Natural killer cell (primary cell): Measurements from ENCODE around the gene PRSS57. TPM values are rescaled to one million over a fixed set of nuclear protein-coding genes. Genes with fewer than 3 reads are reported as not detected.

Source experiments
- ATAC-seq, 3 donors: fragments of 150-1000 bp in 2 of 3; fragments of 200-7000 bp in 1 of 3; cut with Tn5 transposase; 1 replicate in 1 of 3; 2 replicates in 2 of 3; pipeline ENCODE4 v1.10.0; 2021; ENCODE audit warnings: mild to moderate bottlenecking in 2 of 3, moderate library complexity in 2 of 3
- DNase-seq, 2 donors: peaks; one replicate each; pipeline versions ENCODE4 v3.0.0 to v3.0.0-alpha.2; 2013 to 2021; ENCODE audit warnings: mixed read lengths in 1 of 2
- H3K27ac ChIP-seq: one replicate; pipeline ENCODE4 v1.5.1; 2013; ENCODE audit warnings: mild to moderate bottlenecking, low read length
- H3K27me3 ChIP-seq: one replicate; pipeline ENCODE4 v1.6.1; 2013; ENCODE audit warnings: low read length; ENCODE audit not compliant: control insufficient read depth, insufficient read depth
- H3K36me3 ChIP-seq: one replicate; pipeline ENCODE4 v1.6.1; 2013; ENCODE audit warnings: low read length; ENCODE audit not compliant: control insufficient read depth, insufficient read depth
- H3K4me1 ChIP-seq: one replicate; pipeline ENCODE4 v1.6.1; 2013; ENCODE audit warnings: low read length; ENCODE audit not compliant: control insufficient read depth, insufficient read depth
- H3K4me3 ChIP-seq: one replicate; pipeline ENCODE4 v1.5.1; 2013; ENCODE audit warnings: low read length
- H3K9me3 ChIP-seq: one replicate; pipeline ENCODE4 v1.6.1; 2013; ENCODE audit warnings: low read length; ENCODE audit not compliant: control insufficient read depth, insufficient read depth
- H3K27ac Mint-ChIP-seq, 2 donors: one replicate each; pipeline ENCODE4 v1.8.0; 2022; ENCODE audit warnings: mild to moderate bottlenecking in 2 of 2, mixed read lengths in 2 of 2, moderate library complexity in 1 of 2
- H3K27me3 Mint-ChIP-seq, 2 donors: one replicate each; pipeline ENCODE4 v1.8.0; 2022; ENCODE audit warnings: low read depth in 2 of 2, mixed read lengths in 2 of 2
- H3K36me3 Mint-ChIP-seq: one replicate; pipeline ENCODE4 v1.8.0; 2022; ENCODE audit warnings: mixed read lengths
- H3K4me1 Mint-ChIP-seq, 2 donors: one replicate each; pipeline ENCODE4 v1.8.0; 2022; ENCODE audit warnings: mixed read lengths in 2 of 2
- H3K4me3 Mint-ChIP-seq: one replicate; pipeline ENCODE4 v1.8.0; 2022; ENCODE audit warnings: mild to moderate bottlenecking, moderate library complexity, mixed read lengths
- H3K9me3 Mint-ChIP-seq, 2 donors: one replicate each; pipeline ENCODE4 v1.8.0; 2022; ENCODE audit warnings: mixed read lengths in 2 of 2
- WGBS: methylation state at CpG from one replicate; pipeline ENCODE4 v1.1.7; 2013; ENCODE audit warnings: missing lambda C conversion rate; ENCODE audit not compliant: insufficient coverage; 5-methylcytosine and 5-hydroxymethylcytosine counted together
- intact Hi-C: fragments of 100-400 bp; cut with micrococcal nuclease; formaldehyde crosslinking; loops from one replicate; pipeline ENCODE4 v1.14.2; 2022
- total RNA-seq, 4 donors: library from RNA; stranded (reverse); fragments of 120-200 nt in 1 of 4; gene quantifications; one replicate each; pipeline versions ENCODE4 v1.2.3 to v1.2.4, GENCODE V29; 2013 to 2022
- TF ChIP-seq, protein P1 (sequence below): fragments of 200-600 bp; IDR thresholded peaks from one replicate; pipeline ENCODE4 v1.8.0; 2022; ENCODE audit warnings: antibody characterized with exemption

PRSS57 gene
- total RNA-seq, 3 donors from 2014 or later (not counting 1 experiment from before 2014, with no cell fraction given) = 1.5 to 11.7 (median 4.5) TPM

DNA sequence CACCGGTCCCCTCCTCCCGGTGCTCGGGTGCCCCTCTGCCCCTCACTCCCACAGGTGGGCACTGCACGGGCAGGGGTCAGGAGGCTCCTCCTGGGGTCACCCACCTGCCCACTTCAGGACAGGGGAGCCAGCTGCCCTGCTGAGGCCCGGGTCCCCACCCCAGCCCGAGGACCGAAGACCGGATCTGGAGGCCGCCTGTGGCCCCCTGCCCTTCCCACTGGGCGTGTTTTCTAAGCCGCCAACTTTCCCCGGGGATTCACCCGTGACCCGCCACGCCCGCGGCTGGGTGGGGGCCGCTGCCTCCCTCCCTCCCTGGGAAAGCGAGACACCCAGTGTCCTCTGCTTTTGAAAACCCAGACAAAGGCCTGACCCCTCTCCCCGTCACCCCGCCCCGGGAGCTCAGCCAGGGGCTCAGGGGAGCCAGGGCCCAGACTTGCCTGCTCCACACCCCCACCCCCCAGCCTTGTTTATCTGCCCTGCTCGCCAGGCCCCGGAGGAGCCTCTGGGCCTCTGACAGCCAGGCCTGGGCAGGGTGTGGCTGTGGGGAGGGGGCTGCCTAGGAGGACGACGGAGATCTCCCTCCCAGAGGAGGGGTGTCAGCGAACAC, 14.8 kb upstream of the PRSS57 start:
- Mint-ChIP-seq H3K4me1 (no peaks in the 10 kb centered on the region), H3K36me3 (no peaks in the 10 kb centered on the region), H3K27me3 (peaks cover 9 to 12% of the 10 kb centered on the region in 2 donors), H3K27ac (no peak overlapping the region), H3K4me3 (no peak overlapping the region), H3K9me3 (no peaks in the 10 kb centered on the region)
- Histone ChIP-seq H3K9me3 (no peaks in the 10 kb centered on the region), H3K27me3 (peaks cover 12% of the 10 kb centered on the region), H3K4me3 (no peak overlapping the region), H3K27ac (no peak overlapping the region), H3K36me3 (no peaks in the 10 kb centered on the region), H3K4me1 (peaks cover 3% of the 10 kb centered on the region)
- TF ChIP-seq, protein P1, sequence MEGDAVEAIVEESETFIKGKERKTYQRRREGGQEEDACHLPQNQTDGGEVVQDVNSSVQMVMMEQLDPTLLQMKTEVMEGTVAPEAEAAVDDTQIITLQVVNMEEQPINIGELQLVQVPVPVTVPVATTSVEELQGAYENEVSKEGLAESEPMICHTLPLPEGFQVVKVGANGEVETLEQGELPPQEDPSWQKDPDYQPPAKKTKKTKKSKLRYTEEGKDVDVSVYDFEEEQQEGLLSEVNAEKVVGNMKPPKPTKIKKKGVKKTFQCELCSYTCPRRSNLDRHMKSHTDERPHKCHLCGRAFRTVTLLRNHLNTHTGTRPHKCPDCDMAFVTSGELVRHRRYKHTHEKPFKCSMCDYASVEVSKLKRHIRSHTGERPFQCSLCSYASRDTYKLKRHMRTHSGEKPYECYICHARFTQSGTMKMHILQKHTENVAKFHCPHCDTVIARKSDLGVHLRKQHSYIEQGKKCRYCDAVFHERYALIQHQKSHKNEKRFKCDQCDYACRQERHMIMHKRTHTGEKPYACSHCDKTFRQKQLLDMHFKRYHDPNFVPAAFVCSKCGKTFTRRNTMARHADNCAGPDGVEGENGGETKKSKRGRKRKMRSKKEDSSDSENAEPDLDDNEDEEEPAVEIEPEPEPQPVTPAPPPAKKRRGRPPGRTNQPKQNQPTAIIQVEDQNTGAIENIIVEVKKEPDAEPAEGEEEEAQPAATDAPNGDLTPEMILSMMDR = no peak
- ATAC-seq (no peak), DNase-seq (no peak)
- intact Hi-C loops = no loop called here
- WGBS = 55% methylated on average over 26 of the region's 27 CpGs

GRCh38 chr19:709196-709964, 14.1 kb upstream of the PRSS57 start:
- WGBS = 8% methylated on average over 78 of the region's 78 CpGs
- TF ChIP-seq, protein P1 = no peak
- Histone ChIP-seq H3K9me3 (no peaks in the 10 kb centered on the region), H3K27me3 (peaks cover 12% of the 10 kb centered on the region), H3K27ac (no peak overlapping the region), H3K36me3 (no peaks in the 10 kb centered on the region), H3K4me1 (peaks cover 6% of the 10 kb centered on the region), H3K4me3 (no peak overlapping the region)
- Mint-ChIP-seq H3K9me3 (no peaks in the 10 kb centered on the region), H3K4me1 (no peaks in the 10 kb centered on the region), H3K27me3 (peaks cover 9 to 12% of the 10 kb centered on the region in 2 donors), H3K27ac (no peak overlapping the region), H3K4me3 (no peak overlapping the region), H3K36me3 (no peaks in the 10 kb centered on the region)
- DNase-seq (no peak), ATAC-seq (no peak)
- intact Hi-C loops = no loop called here

DNA sequence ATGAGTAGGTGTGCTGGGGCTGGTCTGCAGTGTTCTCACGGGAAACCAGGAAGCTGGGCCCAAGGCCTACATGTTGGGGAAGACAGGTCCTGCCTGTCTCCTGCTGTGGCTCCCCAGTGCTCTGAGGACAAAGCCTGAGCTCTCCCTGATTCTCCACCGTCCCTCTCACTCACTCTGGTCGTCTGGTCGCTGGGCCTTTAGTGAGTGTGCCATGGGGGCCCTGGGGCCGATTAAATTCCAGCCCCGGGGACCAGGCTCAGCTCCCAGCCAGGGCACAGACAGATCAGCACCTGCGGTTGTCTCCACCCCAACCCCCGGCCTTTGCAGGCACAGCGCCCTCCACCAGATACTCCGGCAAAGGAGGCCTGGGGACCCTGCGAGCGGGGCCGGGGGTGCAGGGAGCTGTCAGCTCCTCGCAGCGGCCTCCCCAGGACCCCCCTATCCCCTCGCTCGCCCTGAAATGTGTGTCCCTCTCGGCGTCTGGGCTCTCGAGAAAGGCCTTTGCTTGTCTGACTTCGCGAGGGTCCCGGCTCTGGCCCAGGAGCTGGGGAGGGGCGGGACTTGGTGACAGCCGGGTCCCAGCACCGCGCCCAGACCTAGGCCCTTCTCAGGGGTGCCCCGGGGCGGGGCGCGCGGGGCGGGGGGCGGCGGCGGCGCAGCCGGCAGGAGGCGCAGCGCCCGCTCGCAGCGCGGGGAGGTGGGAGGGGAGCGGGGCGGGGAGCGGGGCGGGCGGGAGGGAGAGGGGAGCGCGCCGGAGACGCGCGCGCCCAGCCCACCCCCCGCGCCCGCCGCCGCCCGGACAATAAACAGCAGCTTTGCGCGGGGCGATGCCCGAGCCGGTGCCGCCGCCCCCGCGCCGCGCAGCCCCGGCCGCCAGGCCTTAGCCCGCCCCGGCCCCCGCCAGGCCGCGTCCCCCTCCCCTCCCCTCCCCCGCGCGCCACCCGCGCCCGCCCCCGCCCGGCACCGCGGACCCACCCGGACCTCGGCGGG, 13.2 kb upstream of the PRSS57 start, which contains the start of gene PALM:
PALM (plus strand) TSS at position 782 of the 990 bp plus-strand sequence. CDS start 212 bp downstream, outside the sequence.
- H3K27ac ChIP-seq = no peak within 1 kb of the TSS
- no peaks in the 10 kb centered on the region for H3K36me3 ChIP-seq
- H3K9me3 Mint-ChIP-seq = no peaks in the 10 kb centered on the region
- H3K4me1 Mint-ChIP-seq = peaks cover 0 to 4% of the 10 kb centered on the region in 2 donors
- no peaks in the 10 kb centered on the region for H3K9me3 ChIP-seq
- ATAC-seq (no peak), DNase-seq (peak in 1 of 2 donors; percentile 28)
- H3K4me1 ChIP-seq = peaks cover 14% of the 10 kb centered on the region
- WGBS = 32% methylated on average over 36 of the region's 93 CpGs
- H3K4me3 Mint-ChIP-seq = no peak within 1 kb of the TSS
- H3K36me3 Mint-ChIP-seq = no peaks in the 10 kb centered on the region
- TF ChIP-seq, protein P1 = no peak
- intact Hi-C loops = no loop called here
- peaks cover 12% of the 10 kb centered on the region for H3K27me3 ChIP-seq
- H3K27me3 Mint-ChIP-seq = peaks cover 9 to 12% of the 10 kb centered on the region in 2 donors
- no peak within 1 kb of the TSS for H3K27ac Mint-ChIP-seq
- no peak within 1 kb of the TSS for H3K4me3 ChIP-seq
